IMR-90 (cell line): ENCODE measurements around the gene SELENOO. TPM values are rescaled to one million over a fixed set of nuclear protein-coding genes. Genes with fewer than 3 reads are reported as not detected.

ENCODE experiments used
- ATAC-seq: fragments of 200-7000 bp; cut with Tn5 transposase; 2 replicates; pipeline ENCODE4 v1.9.1; 2020; ENCODE audit warnings: low read depth, mild to moderate bottlenecking, moderate library complexity
- BruUV-seq: library from RNA; stranded (reverse); fragments of 400-500 nt; replicated peaks from 2 replicates; lab custom pipeline; 2021; lab: Mats Ljungman, UMichigan
- CTCF ChIA-PET: fragments of 300-600 bp; formaldehyde crosslinking; extraction: SDS; loops from one replicate; lab custom pipeline; 2021; ENCODE audit warnings: antibody characterized with exemption; lab: Yijun Ruan, JAX
- POLR2A ChIA-PET: fragments of 300-600 bp; sonication (Branson Sonifier 250); formaldehyde crosslinking; loops from one replicate; lab custom pipeline; 2022; ENCODE audit warnings: antibody characterized with exemption; ENCODE audit not compliant: unreplicated experiment; lab: Charles Lee
- DNase-seq: peaks from one replicate; pipeline ENCODE4 v3.0.0; 2013
- H2AFZ ChIP-seq: replicated peaks from 2 replicates; pipeline ENCODE3; 2013; ENCODE audit warnings: low read length, mild to moderate bottlenecking; ENCODE audit not compliant: poor library complexity
- H2AK5ac ChIP-seq: 2 replicates; pipeline ENCODE4 v1.6.1; 2013; ENCODE audit warnings: low read depth, low read length, inconsistent platforms
- H2AK9ac ChIP-seq: replicated peaks from 2 replicates; pipeline ENCODE3; 2013; ENCODE audit warnings: mild to moderate bottlenecking, low read depth, low read length, moderate library complexity; ENCODE audit not compliant: poor library complexity
- H2BK120ac ChIP-seq: 2 replicates; pipeline ENCODE4 v1.6.1; 2013; ENCODE audit warnings: low read depth, low read length, inconsistent platforms
- H2BK15ac ChIP-seq: 3 replicates; pipeline ENCODE4 v1.6.1; 2013; ENCODE audit warnings: low read depth, low read length, inconsistent platforms
- H2BK20ac ChIP-seq: 2 replicates; pipeline ENCODE4 v1.6.1; 2013; ENCODE audit warnings: low read depth, mild to moderate bottlenecking, inconsistent platforms, low read length, moderate library complexity
- H2BK5ac ChIP-seq: 2 replicates; pipeline ENCODE4 v1.6.1; 2013; ENCODE audit warnings: mild to moderate bottlenecking, low read depth, low read length, inconsistent platforms; ENCODE audit not compliant: poor library complexity, severe bottlenecking
- H3K14ac ChIP-seq: replicated peaks from 2 replicates; pipeline ENCODE4 v1.6.1; 2013; ENCODE audit warnings: low read depth, low read length, inconsistent platforms
- H3K18ac ChIP-seq: 2 replicates; pipeline ENCODE4 v1.6.1; 2013; ENCODE audit warnings: low read depth, low read length, control low read depth
- H3K23ac ChIP-seq: 2 replicates; pipeline ENCODE4 v1.6.1; 2013; ENCODE audit warnings: low read depth, low read length, inconsistent platforms
- H3K27ac ChIP-seq: 2 replicates; pipeline ENCODE4 v1.5.1; 2013; ENCODE audit warnings: mild to moderate bottlenecking, control low read depth, low read length; ENCODE audit not compliant: insufficient read depth
- H3K27me3 ChIP-seq: 2 replicates; pipeline ENCODE4 v1.6.1; 2013; ENCODE audit warnings: low read length; ENCODE audit not compliant: control insufficient read depth, insufficient read depth
- H3K36me3 ChIP-seq: 2 replicates; pipeline ENCODE4 v1.6.1; 2013; ENCODE audit warnings: low read length, mixed read lengths; ENCODE audit not compliant: control insufficient read depth, insufficient read depth
- H3K4ac ChIP-seq: 2 replicates; pipeline ENCODE4 v1.6.1; 2013; ENCODE audit warnings: low read depth, low read length, inconsistent platforms
- H3K4me1 ChIP-seq: 2 replicates; pipeline ENCODE4 v1.6.1; 2013; ENCODE audit warnings: low read length, mixed read lengths; ENCODE audit not compliant: control insufficient read depth, insufficient read depth
- H3K4me2 ChIP-seq: 2 replicates; pipeline ENCODE4 v1.6.1; 2013; ENCODE audit warnings: low read depth, mild to moderate bottlenecking, control low read depth, low read length, moderate library complexity
- H3K4me3 ChIP-seq: 2 replicates; pipeline ENCODE4 v1.5.1; 2013; ENCODE audit warnings: low read depth, mild to moderate bottlenecking, control low read depth, low read length, moderate library complexity; ENCODE audit not compliant: insufficient read depth
- H3K56ac ChIP-seq: 2 replicates; pipeline ENCODE4 v1.6.1; 2013; ENCODE audit warnings: low read length, inconsistent platforms; ENCODE audit not compliant: insufficient read depth; ENCODE audit errors: extremely low read depth
- H3K79me1 ChIP-seq, 2 experiments: 2 replicates each; pipeline ENCODE4 v1.6.1; 2013; ENCODE audit warnings: low read length in 2 of 2, inconsistent platforms in 1 of 2, low read depth in 1 of 2
- H3K9ac ChIP-seq: 2 replicates; pipeline ENCODE4 v1.6.1; 2013; ENCODE audit warnings: low read depth, low read length, control low read depth
- H3K9me1 ChIP-seq: 2 replicates; pipeline ENCODE4 v1.6.1; 2013; ENCODE audit warnings: low read length, inconsistent platforms; ENCODE audit not compliant: insufficient read depth
- H3K9me3 ChIP-seq: 2 replicates; pipeline ENCODE4 v1.6.1; 2013; ENCODE audit warnings: low read length; ENCODE audit not compliant: control insufficient read depth, insufficient read depth
- H4K20me1 ChIP-seq: 2 replicates; pipeline ENCODE4 v1.6.1; 2013; ENCODE audit warnings: low read length, inconsistent platforms; ENCODE audit not compliant: insufficient read depth
- H4K5ac ChIP-seq: 2 replicates; pipeline ENCODE4 v1.6.1; 2013; ENCODE audit warnings: mild to moderate bottlenecking, low read depth, low read length, control low read depth
- H4K8ac ChIP-seq, 2 experiments: 2 replicates each; pipeline ENCODE4 v1.6.1; 2013; ENCODE audit warnings: low read depth in 2 of 2, low read length in 2 of 2, control low read depth in 1 of 2, inconsistent platforms in 1 of 2
- H4K91ac ChIP-seq: 2 replicates; pipeline ENCODE4 v1.6.1; 2013; ENCODE audit warnings: low read depth, low read length, inconsistent platforms; ENCODE audit not compliant: insufficient read depth
- BHLHE40 ChIP-seq: fragments of 150-350 bp; IDR thresholded peaks from 2 replicates; pipeline ENCODE4 v1.6.1; 2016; ENCODE audit warnings: mild to moderate bottlenecking, low read depth, low read length
- CHD1 ChIP-seq: IDR thresholded peaks from 2 replicates; pipeline ENCODE4 v1.6.1; 2012; ENCODE audit warnings: low read depth, low read length, improper control_type of control experiment
- ELK1 ChIP-seq: fragments of 150-350 bp; IDR thresholded peaks from 2 replicates; pipeline ENCODE4 v1.6.1; 2016; ENCODE audit warnings: low read depth, mild to moderate bottlenecking, low read length, moderate library complexity, borderline replicate concordance
- FOS ChIP-seq: fragments of 150-350 bp; IDR thresholded peaks from 2 replicates; pipeline ENCODE4 v1.6.1; 2016; ENCODE audit warnings: low read depth, low read length
- MAFK ChIP-seq: IDR thresholded peaks from 2 replicates; pipeline ENCODE4 v1.6.1; 2012; ENCODE audit warnings: low read depth, low read length, improper control_type of control experiment
- MAZ ChIP-seq: IDR thresholded peaks from 2 replicates; pipeline ENCODE4 v1.6.1; 2012; ENCODE audit warnings: low read depth, mild to moderate bottlenecking, low read length, improper control_type of control experiment, moderate library complexity, borderline replicate concordance
- MXI1 ChIP-seq: IDR thresholded peaks from 2 replicates; pipeline ENCODE4 v1.6.1; 2012; ENCODE audit warnings: low read depth, mild to moderate bottlenecking, low read length, moderate library complexity, borderline replicate concordance
- NFE2L2 ChIP-seq: fragments of 150-350 bp; IDR thresholded peaks from 2 replicates; pipeline ENCODE4 v1.6.1; 2016; ENCODE audit warnings: low read depth, mild to moderate bottlenecking, low read length
- RAD21 ChIP-seq: IDR thresholded peaks from 2 replicates; pipeline ENCODE4 v1.6.1; 2012; ENCODE audit warnings: low read length, improper control_type of control experiment
- RCOR1 ChIP-seq: IDR thresholded peaks from 2 replicates; pipeline ENCODE4 v1.6.1; 2012; ENCODE audit warnings: mild to moderate bottlenecking, low read length, improper control_type of control experiment; ENCODE audit not compliant: insufficient replicate concordance
- RFX5 ChIP-seq: IDR thresholded peaks from 2 replicates; pipeline ENCODE4 v1.8.0; 2012; ENCODE audit warnings: low read depth, mild to moderate bottlenecking, low read length, moderate library complexity
- SMC3 ChIP-seq: fragments of 150-350 bp; IDR thresholded peaks from 2 replicates; pipeline ENCODE4 v1.6.1; 2016; ENCODE audit warnings: low read depth, mild to moderate bottlenecking, antibody characterized with exemption, low read length, moderate library complexity
- USF2 ChIP-seq: fragments of 150-350 bp; IDR thresholded peaks from 2 replicates; pipeline ENCODE4 v1.6.1; 2017; ENCODE audit warnings: mild to moderate bottlenecking, antibody characterized with exemption, low read length, low read depth
- WGBS, 2 experiments: methylation state at CpG; one replicate each; pipeline versions ENCODE4 v1.1.5 to v1.1.7; 2013; ENCODE audit warnings: missing lambda C conversion rate in 2 of 2; ENCODE audit not compliant: insufficient read length in 1 of 2; ENCODE audit errors: extremely low coverage in 2 of 2; 5-methylcytosine and 5-hydroxymethylcytosine counted together
- dilution Hi-C: fragments of 300-500 bp; cut with HindIII; formaldehyde crosslinking; loops from one replicate; pipeline ENCODE4 v1.14.3; 2018; ENCODE audit warnings: low sequenced_read_pairs; ENCODE audit not compliant: unreplicated experiment
- in situ Hi-C: fragments of 300-500 bp; cut with MboI; formaldehyde crosslinking; loops from 3 replicates; pipeline ENCODE4 v1.14.3; 2019; ENCODE audit warnings: low sequenced_read_pairs, inconsistent platforms, mixed read lengths
- intact Hi-C: fragments of 100-400 bp; cut with micrococcal nuclease; formaldehyde crosslinking; loops from 2 replicates; pipeline ENCODE4 v1.10.0; 2022
- polyA plus RNA-seq, 3 experiments: library from polyadenylated mRNA; depleted of rRNA; stranded (reverse); fragments of >200 nt; gene quantifications; 2 replicates each; pipeline ENCODE4 v1.2.3, GENCODE V29; 2012; ENCODE audit warnings: low replicate concordance in 1 of 3
- total RNA-seq: library from RNA; depleted of rRNA; stranded (reverse); fragments of >200 nt; gene quantifications from 2 replicates; pipeline ENCODE4 v1.2.3, GENCODE V29; 2012
- TF ChIP-seq, protein P1 (sequence below): conservative IDR thresholded peaks from 2 replicates; pipeline ENCODE4 v1.5.1; 2012; ENCODE audit warnings: mild to moderate bottlenecking, low read depth, low read length, improper control_type of control experiment

SELENOO gene
- total and polyA plus RNA-seq, 2 of the 4 experiments (the other 2 are of a cell fraction) = 10.4 to 21.4 TPM

- no peak overlapping the region for H4K5ac ChIP-seq
- peak overlapping the region; percentile 95 for H2AK9ac ChIP-seq
- H3K9me3 ChIP-seq = no peaks in the 10 kb centered on the region
- ChIA-PET CTCF (interaction anchor here (0.5 kb wide), 1 partner anchor 34 kb away, joined by 7 read pairs; no protein-coding TSS in a partner anchor), POLR2A (no interaction called here)
- peak overlapping the region; percentile 8 for H2BK5ac ChIP-seq
- H2BK120ac ChIP-seq = no peak overlapping the region
- H4K20me1 ChIP-seq = peaks cover 23% of the 10 kb centered on the region
- H3K4me3 ChIP-seq = no peak overlapping the region
- TF ChIP-seq ELK1 (no peak), RFX5 (no peak), MAFK (no peak), MAZ (no peak), USF2 (no peak), RCOR1 (no peak), MXI1 (no peak), RAD21 (no peak), FOS (no peak), CHD1 (no peak), NFE2L2 (no peak), SMC3 (no peak), BHLHE40 (no peak)
- TF ChIP-seq, protein P1, sequence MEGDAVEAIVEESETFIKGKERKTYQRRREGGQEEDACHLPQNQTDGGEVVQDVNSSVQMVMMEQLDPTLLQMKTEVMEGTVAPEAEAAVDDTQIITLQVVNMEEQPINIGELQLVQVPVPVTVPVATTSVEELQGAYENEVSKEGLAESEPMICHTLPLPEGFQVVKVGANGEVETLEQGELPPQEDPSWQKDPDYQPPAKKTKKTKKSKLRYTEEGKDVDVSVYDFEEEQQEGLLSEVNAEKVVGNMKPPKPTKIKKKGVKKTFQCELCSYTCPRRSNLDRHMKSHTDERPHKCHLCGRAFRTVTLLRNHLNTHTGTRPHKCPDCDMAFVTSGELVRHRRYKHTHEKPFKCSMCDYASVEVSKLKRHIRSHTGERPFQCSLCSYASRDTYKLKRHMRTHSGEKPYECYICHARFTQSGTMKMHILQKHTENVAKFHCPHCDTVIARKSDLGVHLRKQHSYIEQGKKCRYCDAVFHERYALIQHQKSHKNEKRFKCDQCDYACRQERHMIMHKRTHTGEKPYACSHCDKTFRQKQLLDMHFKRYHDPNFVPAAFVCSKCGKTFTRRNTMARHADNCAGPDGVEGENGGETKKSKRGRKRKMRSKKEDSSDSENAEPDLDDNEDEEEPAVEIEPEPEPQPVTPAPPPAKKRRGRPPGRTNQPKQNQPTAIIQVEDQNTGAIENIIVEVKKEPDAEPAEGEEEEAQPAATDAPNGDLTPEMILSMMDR = no peak
- H3K27ac ChIP-seq = no peak overlapping the region
- no peak overlapping the region; the same call in 1 of the 2 replicates for H3K4ac ChIP-seq
- intact Hi-C loops (no loop called here), in situ Hi-C loops (no loop called here), dilution Hi-C loops (no loop called here)
- peak overlapping the region; percentile 47; the same call in 1 of the 2 replicates for H4K91ac ChIP-seq
- H3K79me1 ChIP-seq = peaks cover 9 to 31% of the 10 kb centered on the region in 2 experiments; a peak in 3 of 4 replicates
- BruUV-seq = no TSS peak
- no peak overlapping the region for H3K4me2 ChIP-seq
- H2AFZ ChIP-seq = peak overlapping the region; percentile 63
- H3K9me1 ChIP-seq = peaks cover 4% of the 10 kb centered on the region; the same call in 1 of the 2 replicates
- no peak overlapping the region for H3K56ac ChIP-seq
- H3K36me3 ChIP-seq = no peaks in the 10 kb centered on the region
- H3K14ac ChIP-seq = no peak overlapping the region; the same call in 1 of the 2 replicates
- WGBS, 2 experiments = 92% methylated on average over 2 of the region's 9 CpGs; no CpG with 5 or more reads in 1 of the 2 experiments
- no peak overlapping the region for H3K18ac ChIP-seq
- ATAC-seq = no peak
- no peaks in the 10 kb centered on the region for H3K27me3 ChIP-seq
- no peak overlapping the region for H3K23ac ChIP-seq
- H4K8ac ChIP-seq = no peak overlapping the region
- H3K4me1 ChIP-seq = peaks cover 19% of the 10 kb centered on the region
- peak overlapping the region; percentile 59 for H2AK5ac ChIP-seq
- H2BK20ac ChIP-seq = no peak overlapping the region
- no peak for DNase-seq
- no peak overlapping the region for H3K9ac ChIP-seq
- H2BK15ac ChIP-seq = no peak overlapping the region
Measured at GRCh38 chr22:50262973-50263617, 62.3 kb downstream of the SELENOO start.
